ENCODE measurements around the gene ZBTB3. TPM values are rescaled to one million over a fixed set of nuclear protein-coding genes. Genes with fewer than 3 reads are reported as not detected.
"Not testable (repeated sequence)": the region's sequence is repeated elsewhere in the genome, so short reads cannot be mapped to it uniquely, and the experiment has no call there.

ZBTB3 gene
- total RNA-seq, 1 donor from 2014 or later = 19.9 TPM

DNA sequence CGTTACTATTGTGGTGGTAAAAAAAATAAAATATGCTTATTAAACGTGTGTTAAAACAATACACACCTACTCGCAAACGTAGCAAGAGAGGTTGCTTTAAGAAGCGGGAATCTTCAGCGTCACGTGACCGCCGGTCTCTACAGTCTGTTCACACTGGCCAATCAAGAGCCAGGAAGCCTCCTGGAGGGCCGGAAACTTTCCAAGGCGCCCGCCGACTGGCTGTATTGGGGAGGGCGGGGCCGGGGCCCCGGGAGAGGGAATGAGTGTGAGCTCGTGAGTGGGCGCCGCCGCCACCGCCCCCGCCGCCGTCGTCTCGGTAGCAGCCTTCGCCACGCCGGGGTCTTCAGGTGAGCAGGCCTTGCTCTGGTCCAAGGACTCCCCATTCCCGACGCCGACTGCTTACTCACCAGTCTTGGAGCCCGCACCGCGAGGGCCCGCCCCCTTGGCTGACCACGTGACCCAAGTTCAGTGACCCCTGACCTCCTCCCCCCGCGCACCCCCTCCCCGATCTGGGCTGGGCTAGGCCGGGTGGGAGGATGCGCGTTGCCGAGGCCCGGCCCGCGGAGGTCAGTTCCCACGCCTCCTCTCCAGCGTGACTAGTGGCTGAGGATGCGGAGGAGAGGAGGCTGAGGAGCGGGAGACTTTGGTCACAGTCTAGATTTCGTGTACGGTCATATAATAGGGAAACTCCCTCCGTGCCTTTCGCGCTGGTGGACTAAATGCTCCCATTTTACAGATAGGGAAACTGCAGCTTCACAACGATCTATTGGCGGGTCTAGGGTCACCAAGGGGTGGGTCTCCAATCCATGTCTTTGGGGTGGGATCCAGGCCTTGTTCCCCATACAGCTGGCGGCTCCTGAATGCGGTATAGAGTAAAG, 17.4 kb upstream of the ZBTB3 start, which contains the start of gene TAF6L:
TAF6L (plus strand) TSS at position 253 of the 878 bp plus-strand sequence. CDS start 4,388 bp downstream, outside the sequence.
- Mint-ChIP-seq H3K9me3 (no peaks in the 10 kb centered on the region), H3K4me1 (peaks cover 28% of the 10 kb centered on the region), H3K36me3 (ENCODE audit: low read depth) (peaks cover 34% of the 10 kb centered on the region), H3K27me3 (no peaks in the 10 kb centered on the region), H3K4me3 (peak within 1 kb of the TSS; percentile 92), H3K27ac (peak within 1 kb of the TSS; percentile 94)
- CTCF ChIA-PET = interaction anchor here (1.1 to 7.5 kb wide), 5 partner anchors 9 to 347 kb away, joined by 3 to 45 read pairs (median 4); partner anchors contain the start of genes TMEM179B, TUT1 and ZBTB3
- POLR2A ChIA-PET = interaction anchor here (0.6 to 8.3 kb wide), 23 partner anchors 9 to 179 kb away, joined by 3 to 109 read pairs (median 8); partner anchors contain the start of genes BSCL2, C11orf98, CSKMT and GNG3
- ATAC-seq (ENCODE audit: low read depth) (peak; percentile 88), DNase-seq (peak; percentile 81)
- intact Hi-C loops (cut with micrococcal nuclease) = loop anchor here (1.0 kb wide), 6 partner anchors 10 to 70 kb away; partner anchors contain the start of genes HNRNPUL2, NXF1, POLR2G and TMEM179B
- TF ChIP-seq CTCF (IDR thresholded peaks at IDR 0.05) = no peak

DNA sequence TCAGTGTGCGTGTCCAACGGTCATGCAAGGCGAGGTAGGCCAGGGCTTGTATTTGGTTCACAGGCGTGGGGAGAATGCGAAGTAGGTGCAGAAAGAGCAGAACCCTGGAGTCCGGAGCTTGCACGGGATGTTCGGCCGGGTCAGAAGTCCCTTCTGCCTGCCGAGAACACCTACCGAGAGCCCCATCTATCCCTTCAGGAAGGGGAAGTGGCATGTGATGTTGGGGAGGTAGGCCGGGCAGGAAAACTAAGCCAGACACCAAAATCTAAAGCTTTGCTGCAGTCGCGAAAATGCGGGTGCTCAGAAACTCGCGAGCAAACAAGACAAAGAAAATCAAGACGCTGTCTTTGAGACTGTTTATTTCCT, 16.8 kb upstream of the ZBTB3 start:
- Mint-ChIP-seq H3K9me3 (no peaks in the 10 kb centered on the region), H3K4me1 (peaks cover 28% of the 10 kb centered on the region), H3K4me3 (peak overlapping the region; percentile 92), H3K36me3 (ENCODE audit: low read depth) (peaks cover 32% of the 10 kb centered on the region), H3K27me3 (no peaks in the 10 kb centered on the region), H3K27ac (peak overlapping the region; percentile 94)
- ChIA-PET CTCF (interaction anchor here (1.3 to 7.5 kb wide), 4 partner anchors 8 to 346 kb away, joined by 3 to 45 read pairs (median 4); partner anchors contain the start of genes TMEM179B and TUT1), POLR2A (interaction anchor here (0.6 to 8.3 kb wide), 19 partner anchors 9 to 179 kb away, joined by 3 to 109 read pairs (median 16); partner anchors contain the start of genes BSCL2, C11orf98, CSKMT and GNG3)
- DNase-seq = no peak
- intact Hi-C loops (cut with micrococcal nuclease) = loop anchor here (1.0 kb wide), 6 partner anchors 9 to 71 kb away; partner anchors contain the start of genes HNRNPUL2, NXF1, POLR2G and TMEM179B
- TF ChIP-seq CTCF (IDR thresholded peaks at IDR 0.05) = no peak
- peak; percentile 6 for ATAC-seq (ENCODE audit: low read depth)

DNA sequence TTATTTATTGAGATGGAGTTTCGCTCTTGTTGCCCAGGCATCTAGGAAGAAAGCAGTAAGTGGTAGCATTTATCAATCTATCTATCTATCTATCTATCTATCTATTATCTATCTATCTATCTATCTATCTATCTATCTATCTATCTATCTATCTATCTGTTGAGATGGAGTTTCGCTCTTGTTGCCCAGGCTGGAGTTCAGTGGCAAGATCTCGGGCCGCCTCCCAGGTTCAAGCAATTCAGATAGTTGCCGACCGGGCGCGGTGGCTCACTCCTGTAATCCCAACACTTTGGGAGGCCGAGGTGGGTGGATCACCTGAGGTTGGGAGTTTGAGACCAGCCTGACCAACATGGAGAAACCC, 6.9 kb upstream of the ZBTB3 start:
- not testable (repeated sequence) for H3K9me3 Mint-ChIP-seq; DNase-seq; H3K27me3 Mint-ChIP-seq; ATAC-seq (ENCODE audit: low read depth)
- Mint-ChIP-seq H3K4me3 (peak overlapping the region; percentile 97), H3K27ac (peak overlapping the region; percentile 94), H3K4me1 (peaks cover 17% of the 10 kb centered on the region), H3K36me3 (ENCODE audit: low read depth) (peaks cover 22% of the 10 kb centered on the region)
- POLR2A ChIA-PET = interaction anchor here (0.7 to 4.3 kb wide), 26 partner anchors 7 to 1331 kb away, joined by 3 to 78 read pairs (median 6); partner anchors contain the start of genes B3GAT3, BSCL2, C11orf98 and CPSF7
- CTCF ChIA-PET = interaction anchor here (2.7 kb wide), 1 partner anchor 25 kb away, joined by 21 read pairs; no protein-coding TSS in a partner anchor
- intact Hi-C loops (cut with micrococcal nuclease) = loop anchor here (1.0 to 10.0 kb wide), 7 partner anchors 8 to 336 kb away; partner anchors contain the start of genes NXF1, TAF6L, TMEM179B and TUT1

DNA sequence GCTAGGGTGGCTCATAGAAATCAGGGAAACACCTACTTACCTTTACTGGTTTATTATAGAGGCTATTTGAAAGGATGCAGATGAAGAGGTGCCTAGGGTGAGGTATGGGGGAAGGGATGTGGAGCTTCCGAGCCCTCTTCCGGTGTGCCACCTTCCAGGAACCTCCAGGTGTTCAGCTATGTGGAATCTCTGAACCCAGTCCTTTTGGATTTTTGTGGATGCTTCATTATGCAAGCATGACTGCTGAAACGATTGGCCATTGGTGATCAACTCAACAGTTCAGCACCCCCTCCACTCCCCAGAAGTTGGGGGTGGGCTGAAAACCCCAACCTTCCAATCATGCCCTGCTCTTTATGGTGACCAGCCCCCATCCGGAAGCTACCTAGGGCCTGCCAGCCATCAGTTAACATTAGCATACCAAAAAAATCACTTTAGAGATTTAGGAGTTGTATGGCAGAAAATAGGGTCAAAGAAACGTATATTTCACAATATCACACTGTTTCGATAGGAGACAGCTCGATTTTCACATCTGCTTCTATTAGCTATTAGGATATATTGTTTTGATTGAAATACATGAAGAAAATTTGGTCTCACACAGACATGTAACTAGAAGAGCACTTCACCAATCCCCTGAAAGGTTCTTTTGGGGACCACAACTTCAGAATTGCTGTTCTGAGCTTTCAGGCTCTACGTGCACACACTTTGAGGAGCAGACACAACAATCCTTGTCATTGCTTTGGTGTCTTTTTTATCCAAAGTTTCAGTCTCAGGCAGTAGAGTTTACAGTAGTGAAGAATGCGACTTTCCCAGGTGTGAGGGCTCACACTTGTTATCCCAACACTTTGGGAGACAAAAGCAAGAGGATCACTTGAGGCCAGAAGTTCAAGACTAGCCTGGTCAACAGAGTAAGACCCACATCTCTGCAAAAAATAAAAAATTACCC, 4.2 kb upstream of the ZBTB3 start:
- DNase-seq (no peak), ATAC-seq (ENCODE audit: low read depth) (no peak)
- intact Hi-C loops (cut with micrococcal nuclease) = no loop called here
- Mint-ChIP-seq H3K9me3 (no peaks in the 10 kb centered on the region), H3K4me3 (no peak overlapping the region), H3K36me3 (ENCODE audit: low read depth) (peaks cover 21% of the 10 kb centered on the region), H3K27me3 (no peaks in the 10 kb centered on the region), H3K4me1 (peaks cover 29% of the 10 kb centered on the region), H3K27ac (no peak overlapping the region)
- ChIA-PET CTCF (no interaction called here), POLR2A (interaction anchor here (1.2 to 1.6 kb wide), 4 partner anchors 19 to 166 kb away, joined by 3 to 6 read pairs (median 4); partner anchors contain the start of gene TUT1)
- no peak for TF ChIP-seq CTCF (IDR thresholded peaks at IDR 0.05)
